SU-DHL-6 (cell line): ENCODE data around the gene CACNA1C.

ENCODE experiments used
- H2AFZ ChIP-seq: fragments of 200-600 bp; sonication (generic); 2 replicates; pipeline ENCODE4 v1.6.1; 2014; ENCODE audit warnings: low read depth, mild to moderate bottlenecking, moderate library complexity, mixed read lengths, antibody characterized with exemption, low read length; ENCODE audit not compliant: severe bottlenecking
- H3F3A ChIP-seq: fragments of 200-600 bp; shearing (Covaris generic); 2 replicates; pipeline ENCODE4 v1.6.0; 2016; ENCODE audit warnings: antibody characterized with exemption, mild to moderate bottlenecking; ENCODE audit not compliant: insufficient read depth
- H3K27ac ChIP-seq: fragments of 200-600 bp; sonication (generic); 2 replicates; pipeline ENCODE4 v1.5.1; 2016; ENCODE audit warnings: low read depth, mild to moderate bottlenecking, low read length, moderate library complexity, mixed read lengths
- H3K27me3 ChIP-seq: fragments of 200-600 bp; sonication (generic), shearing (Covaris generic); 2 replicates; pipeline ENCODE4 v1.6.0; 2014; ENCODE audit warnings: mild to moderate bottlenecking, low read length
- H3K36me3 ChIP-seq: fragments of 200-600 bp; sonication (generic); 2 replicates; pipeline ENCODE4 v1.6.1; 2014; ENCODE audit warnings: mild to moderate bottlenecking, low read length, mixed read lengths
- H3K4me2 ChIP-seq: fragments of 300-600, 200-600 bp; shearing (Covaris generic), sonication (generic); 2 replicates; pipeline ENCODE4 v1.6.0; 2014; ENCODE audit warnings: low read length, low read depth, mild to moderate bottlenecking; ENCODE audit not compliant: poor library complexity, severe bottlenecking
- H3K4me3 ChIP-seq: fragments of 200-600 bp; sonication (generic); 2 replicates; pipeline ENCODE4 v1.5.1; 2014; ENCODE audit warnings: antibody characterized with exemption, low read length, mild to moderate bottlenecking, mixed read lengths; ENCODE audit not compliant: insufficient read depth, poor library complexity, severe bottlenecking
- H3K79me2 ChIP-seq: fragments of 200-600 bp; sonication (generic); 2 replicates; pipeline ENCODE4 v1.6.1; 2014; ENCODE audit warnings: mild to moderate bottlenecking, low read length, moderate library complexity; ENCODE audit not compliant: insufficient read depth
- H3K9ac ChIP-seq: fragments of 200-600 bp; sonication (generic); 2 replicates; pipeline ENCODE4 v1.7.0; 2014; ENCODE audit warnings: mild to moderate bottlenecking, low read length
- H3K9me2 ChIP-seq: fragments of 200-600 bp; sonication (generic); replicated peaks from 2 replicates; pipeline ENCODE4 v1.6.1; 2014; ENCODE audit warnings: low read length; ENCODE audit not compliant: insufficient read depth
- H3K9me3 ChIP-seq: fragments of 200-600 bp; sonication (generic); 2 replicates; pipeline ENCODE4 v1.6.1; 2014; ENCODE audit warnings: low read length, mixed read lengths; ENCODE audit not compliant: insufficient read depth
- H4K20me1 ChIP-seq: fragments of 200-600 bp; sonication (generic); 2 replicates; pipeline ENCODE4 v1.6.1; 2014; ENCODE audit warnings: low read depth, mild to moderate bottlenecking, antibody characterized with exemption, low read length, moderate library complexity, mixed read lengths
- CTCF ChIP-seq: fragments of 200-600 bp; sonication (generic); IDR thresholded peaks from one replicate; pipeline ENCODE4 v1.5.1; 2017; ENCODE audit warnings: antibody characterized with exemption, mild to moderate bottlenecking, low read length, moderate library complexity; ENCODE audit not compliant: insufficient read depth, poor library complexity, severe bottlenecking
- EZH2phosphoT487 ChIP-seq: fragments of 200-600 bp; sonication (generic), shearing (Covaris generic); conservative IDR thresholded peaks from 2 replicates; pipeline ENCODE4 v1.6.1; 2018; ENCODE audit warnings: mild to moderate bottlenecking, antibody characterized with exemption, low read length, moderate library complexity, mixed read lengths

Gene CACNA1C

GRCh38 chr12:2076728-2077127 is 23.9 kb downstream of the CACNA1C start:
- no peaks in the 10 kb centered on the region for H3K9me3 ChIP-seq
- H3K27ac ChIP-seq = no peak overlapping the region
- no peak for TF ChIP-seq CTCF
- no peaks in the 10 kb centered on the region for H3K79me2 ChIP-seq
- H3K27me3 ChIP-seq = no peaks in the 10 kb centered on the region
- no peak overlapping the region for H3K4me3 ChIP-seq
- H3K36me3 ChIP-seq = 0 out of 2 replicates have a peak, but pooled peaks cover 2% of the 10 kb centered on the region
- no peaks in the 10 kb centered on the region for H3K9me2 ChIP-seq
- H2AFZ ChIP-seq = no peak overlapping the region
- no peak overlapping the region for H3K4me2 ChIP-seq
- H3K9ac ChIP-seq = no peak overlapping the region
- no peaks in the 10 kb centered on the region for H3F3A ChIP-seq
- no peaks in the 10 kb centered on the region for H4K20me1 ChIP-seq

GRCh38 chr12:2080604-2081003 is 27.8 kb downstream of the CACNA1C start:
- Histone ChIP-seq H2AFZ (no peak overlapping the region), H3K79me2 (no peaks in the 10 kb centered on the region), H3K27me3 (no peaks in the 10 kb centered on the region), H3K9ac (no peak overlapping the region), H3K9me3 (no peaks in the 10 kb centered on the region), H3K36me3 (0 out of 2 replicates have a peak, but pooled peaks cover 2% of the 10 kb centered on the region), H3K4me3 (no peak overlapping the region), H3F3A (no peaks in the 10 kb centered on the region), H4K20me1 (no peaks in the 10 kb centered on the region), H3K9me2 (no peaks in the 10 kb centered on the region), H3K4me2 (no peak overlapping the region), H3K27ac (no peak overlapping the region)
- no peak for TF ChIP-seq CTCF
- TF ChIP-seq EZH2phosphoT487 = no peak

- Histone ChIP-seq H3K27ac (no peak overlapping the region), H3K9me3 (no peaks in the 10 kb centered on the region), H3K4me3 (no peak overlapping the region), H3K36me3 (0 out of 2 replicates have a peak, but pooled peaks cover 2% of the 10 kb centered on the region), H3F3A (no peaks in the 10 kb centered on the region), H3K27me3 (no peaks in the 10 kb centered on the region), H3K79me2 (no peaks in the 10 kb centered on the region), H4K20me1 (no peaks in the 10 kb centered on the region), H3K9me2 (no peaks in the 10 kb centered on the region), H3K9ac (no peak overlapping the region), H2AFZ (no peak overlapping the region), H3K4me2 (no peak overlapping the region)
- TF ChIP-seq EZH2phosphoT487 (no peak), CTCF (no peak)
These were observed 29.5 kb downstream of the CACNA1C start for GRCh38 chr12:2082321-2082720.

- Histone ChIP-seq H3K9me3 (no peaks in the 10 kb centered on the region), H3F3A (no peaks in the 10 kb centered on the region), H3K9ac (no peak overlapping the region), H3K4me3 (no peak overlapping the region), H2AFZ (no peak overlapping the region), H3K79me2 (no peaks in the 10 kb centered on the region), H3K36me3 (0 out of 2 replicates have a peak, but pooled peaks cover 2% of the 10 kb centered on the region), H4K20me1 (no peaks in the 10 kb centered on the region), H3K9me2 (no peaks in the 10 kb centered on the region), H3K4me2 (no peak overlapping the region), H3K27ac (no peak overlapping the region), H3K27me3 (no peaks in the 10 kb centered on the region)
- no peak for TF ChIP-seq CTCF
- no peak for TF ChIP-seq EZH2phosphoT487
These were observed 30.2 kb downstream of the CACNA1C start for GRCh38 chr12:2083008-2083407.
